IMR-90 (cell line): Measurements from ENCODE around the gene LARP7. TPM values are rescaled to one million over a fixed set of nuclear protein-coding genes. Genes with fewer than 3 reads are reported as not detected.

Source experiments
- ATAC-seq: fragments of 200-7000 bp; cut with Tn5 transposase; 2 replicates; pipeline ENCODE4 v1.9.1; 2020; ENCODE audit warnings: low read depth, mild to moderate bottlenecking, moderate library complexity
- BruUV-seq: library from RNA; stranded (reverse); fragments of 400-500 nt; replicated peaks from 2 replicates; lab custom pipeline; 2021; lab: Mats Ljungman, UMichigan
- CTCF ChIA-PET: fragments of 300-600 bp; formaldehyde crosslinking; extraction: SDS; loops from one replicate; lab custom pipeline; 2021; ENCODE audit warnings: antibody characterized with exemption; lab: Yijun Ruan, JAX
- POLR2A ChIA-PET: fragments of 300-600 bp; sonication (Branson Sonifier 250); formaldehyde crosslinking; loops from one replicate; lab custom pipeline; 2022; ENCODE audit warnings: antibody characterized with exemption; ENCODE audit not compliant: unreplicated experiment; lab: Charles Lee
- DNase-seq: peaks from one replicate; pipeline ENCODE4 v3.0.0; 2013
- H2AFZ ChIP-seq: replicated peaks from 2 replicates; pipeline ENCODE3; 2013; ENCODE audit warnings: low read length, mild to moderate bottlenecking; ENCODE audit not compliant: poor library complexity
- H2AK5ac ChIP-seq: 2 replicates; pipeline ENCODE4 v1.6.1; 2013; ENCODE audit warnings: low read depth, low read length, inconsistent platforms
- H2AK9ac ChIP-seq: replicated peaks from 2 replicates; pipeline ENCODE3; 2013; ENCODE audit warnings: mild to moderate bottlenecking, low read depth, low read length, moderate library complexity; ENCODE audit not compliant: poor library complexity
- H2BK120ac ChIP-seq: 2 replicates; pipeline ENCODE4 v1.6.1; 2013; ENCODE audit warnings: low read depth, low read length, inconsistent platforms
- H2BK15ac ChIP-seq: 3 replicates; pipeline ENCODE4 v1.6.1; 2013; ENCODE audit warnings: low read depth, low read length, inconsistent platforms
- H2BK20ac ChIP-seq: 2 replicates; pipeline ENCODE4 v1.6.1; 2013; ENCODE audit warnings: low read depth, mild to moderate bottlenecking, inconsistent platforms, low read length, moderate library complexity
- H2BK5ac ChIP-seq: 2 replicates; pipeline ENCODE4 v1.6.1; 2013; ENCODE audit warnings: mild to moderate bottlenecking, low read depth, low read length, inconsistent platforms; ENCODE audit not compliant: poor library complexity, severe bottlenecking
- H3K14ac ChIP-seq: replicated peaks from 2 replicates; pipeline ENCODE4 v1.6.1; 2013; ENCODE audit warnings: low read depth, low read length, inconsistent platforms
- H3K18ac ChIP-seq: 2 replicates; pipeline ENCODE4 v1.6.1; 2013; ENCODE audit warnings: low read depth, low read length, control low read depth
- H3K23ac ChIP-seq: 2 replicates; pipeline ENCODE4 v1.6.1; 2013; ENCODE audit warnings: low read depth, low read length, inconsistent platforms
- H3K27ac ChIP-seq: 2 replicates; pipeline ENCODE4 v1.5.1; 2013; ENCODE audit warnings: mild to moderate bottlenecking, control low read depth, low read length; ENCODE audit not compliant: insufficient read depth
- H3K27me3 ChIP-seq: 2 replicates; pipeline ENCODE4 v1.6.1; 2013; ENCODE audit warnings: low read length; ENCODE audit not compliant: control insufficient read depth, insufficient read depth
- H3K36me3 ChIP-seq: 2 replicates; pipeline ENCODE4 v1.6.1; 2013; ENCODE audit warnings: low read length, mixed read lengths; ENCODE audit not compliant: control insufficient read depth, insufficient read depth
- H3K4ac ChIP-seq: 2 replicates; pipeline ENCODE4 v1.6.1; 2013; ENCODE audit warnings: low read depth, low read length, inconsistent platforms
- H3K4me1 ChIP-seq: 2 replicates; pipeline ENCODE4 v1.6.1; 2013; ENCODE audit warnings: low read length, mixed read lengths; ENCODE audit not compliant: control insufficient read depth, insufficient read depth
- H3K4me2 ChIP-seq: 2 replicates; pipeline ENCODE4 v1.6.1; 2013; ENCODE audit warnings: low read depth, mild to moderate bottlenecking, control low read depth, low read length, moderate library complexity
- H3K4me3 ChIP-seq: 2 replicates; pipeline ENCODE4 v1.5.1; 2013; ENCODE audit warnings: low read depth, mild to moderate bottlenecking, control low read depth, low read length, moderate library complexity; ENCODE audit not compliant: insufficient read depth
- H3K56ac ChIP-seq: 2 replicates; pipeline ENCODE4 v1.6.1; 2013; ENCODE audit warnings: low read length, inconsistent platforms; ENCODE audit not compliant: insufficient read depth; ENCODE audit errors: extremely low read depth
- H3K79me1 ChIP-seq, 2 experiments: 2 replicates each; pipeline ENCODE4 v1.6.1; 2013; ENCODE audit warnings: low read length in 2 of 2, inconsistent platforms in 1 of 2, low read depth in 1 of 2
- H3K9ac ChIP-seq: 2 replicates; pipeline ENCODE4 v1.6.1; 2013; ENCODE audit warnings: low read depth, low read length, control low read depth
- H3K9me1 ChIP-seq: 2 replicates; pipeline ENCODE4 v1.6.1; 2013; ENCODE audit warnings: low read length, inconsistent platforms; ENCODE audit not compliant: insufficient read depth
- H3K9me3 ChIP-seq: 2 replicates; pipeline ENCODE4 v1.6.1; 2013; ENCODE audit warnings: low read length; ENCODE audit not compliant: control insufficient read depth, insufficient read depth
- H4K20me1 ChIP-seq: 2 replicates; pipeline ENCODE4 v1.6.1; 2013; ENCODE audit warnings: low read length, inconsistent platforms; ENCODE audit not compliant: insufficient read depth
- H4K5ac ChIP-seq: 2 replicates; pipeline ENCODE4 v1.6.1; 2013; ENCODE audit warnings: mild to moderate bottlenecking, low read depth, low read length, control low read depth
- H4K8ac ChIP-seq, 2 experiments: 2 replicates each; pipeline ENCODE4 v1.6.1; 2013; ENCODE audit warnings: low read depth in 2 of 2, low read length in 2 of 2, control low read depth in 1 of 2, inconsistent platforms in 1 of 2
- H4K91ac ChIP-seq: 2 replicates; pipeline ENCODE4 v1.6.1; 2013; ENCODE audit warnings: low read depth, low read length, inconsistent platforms; ENCODE audit not compliant: insufficient read depth
- MAZ ChIP-seq: IDR thresholded peaks from 2 replicates; pipeline ENCODE4 v1.6.1; 2012; ENCODE audit warnings: low read depth, mild to moderate bottlenecking, low read length, improper control_type of control experiment, moderate library complexity, borderline replicate concordance
- MXI1 ChIP-seq: IDR thresholded peaks from 2 replicates; pipeline ENCODE4 v1.6.1; 2012; ENCODE audit warnings: low read depth, mild to moderate bottlenecking, low read length, moderate library complexity, borderline replicate concordance
- POLR2A ChIP-seq: IDR thresholded peaks from 2 replicates; pipeline ENCODE4 v1.6.1; 2012; ENCODE audit warnings: mild to moderate bottlenecking, low read depth, low read length
- RAD21 ChIP-seq: IDR thresholded peaks from 2 replicates; pipeline ENCODE4 v1.6.1; 2012; ENCODE audit warnings: low read length, improper control_type of control experiment
- RFX5 ChIP-seq: IDR thresholded peaks from 2 replicates; pipeline ENCODE4 v1.8.0; 2012; ENCODE audit warnings: low read depth, mild to moderate bottlenecking, low read length, moderate library complexity
- WGBS, 2 experiments: methylation state at CpG; one replicate each; pipeline versions ENCODE4 v1.1.5 to v1.1.7; 2013; ENCODE audit warnings: missing lambda C conversion rate in 2 of 2; ENCODE audit not compliant: insufficient read length in 1 of 2; ENCODE audit errors: extremely low coverage in 2 of 2; 5-methylcytosine and 5-hydroxymethylcytosine counted together
- dilution Hi-C: fragments of 300-500 bp; cut with HindIII; formaldehyde crosslinking; loops from one replicate; pipeline ENCODE4 v1.14.3; 2018; ENCODE audit warnings: low sequenced_read_pairs; ENCODE audit not compliant: unreplicated experiment
- in situ Hi-C: fragments of 300-500 bp; cut with MboI; formaldehyde crosslinking; loops from 3 replicates; pipeline ENCODE4 v1.14.3; 2019; ENCODE audit warnings: low sequenced_read_pairs, inconsistent platforms, mixed read lengths
- intact Hi-C: fragments of 100-400 bp; cut with micrococcal nuclease; formaldehyde crosslinking; loops from 2 replicates; pipeline ENCODE4 v1.10.0; 2022
- polyA plus RNA-seq, 3 experiments: library from polyadenylated mRNA; depleted of rRNA; stranded (reverse); fragments of >200 nt; gene quantifications; 2 replicates each; pipeline ENCODE4 v1.2.3, GENCODE V29; 2012; ENCODE audit warnings: low replicate concordance in 1 of 3
- total RNA-seq: library from RNA; depleted of rRNA; stranded (reverse); fragments of >200 nt; gene quantifications from 2 replicates; pipeline ENCODE4 v1.2.3, GENCODE V29; 2012

LARP7 gene
- total and polyA plus RNA-seq, 2 of the 4 experiments (the other 2 are of a cell fraction): 5.9 to 15.3 TPM

DNA sequence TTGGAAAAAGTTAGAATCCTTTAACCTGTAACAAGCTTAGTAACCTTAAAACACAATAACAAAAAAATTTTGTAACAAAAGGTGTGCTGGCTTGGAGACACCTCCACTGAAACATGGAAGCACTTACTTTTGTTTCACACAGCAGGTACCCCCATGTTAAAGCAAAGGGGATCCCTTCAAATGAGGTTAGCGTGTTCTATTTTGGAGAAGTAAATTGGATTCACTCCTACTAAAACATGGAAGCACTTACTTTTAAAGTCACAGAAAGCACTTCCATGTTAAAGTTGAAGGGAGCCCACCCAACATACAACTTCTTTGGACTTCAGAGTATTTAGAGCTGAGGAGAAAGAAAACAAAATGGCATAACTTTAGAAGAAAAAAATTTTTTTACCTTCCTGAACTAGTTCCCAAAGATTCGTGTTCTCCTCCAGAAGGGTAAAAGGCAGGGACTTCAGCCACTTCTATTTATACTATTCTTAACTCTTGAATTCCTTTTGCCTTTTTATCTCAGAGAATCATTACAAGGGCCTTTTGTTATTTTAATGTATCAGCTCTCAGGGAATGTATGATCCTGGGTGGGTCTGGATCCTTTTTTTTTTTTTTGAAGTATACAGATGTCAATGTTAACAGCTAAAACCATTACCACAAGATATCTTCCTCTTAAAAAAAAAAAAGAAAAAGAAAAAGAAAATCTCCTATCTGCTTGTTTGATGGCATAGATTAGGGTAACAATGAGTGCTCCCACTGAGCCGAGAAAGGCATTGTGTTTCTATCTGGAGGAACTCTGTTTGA, 11.5 kb downstream of the LARP7 start:
- DNase-seq (peak; percentile 33), ATAC-seq (no peak)
- in situ Hi-C loops (loop anchor here (25.0 kb wide), 1 partner anchor 289 kb away; no protein-coding TSS in a partner anchor), intact Hi-C loops (no loop called here), dilution Hi-C loops (no loop called here)
- Histone ChIP-seq H4K91ac (no peak overlapping the region), H4K8ac (no peak overlapping the region), H2BK5ac (no peak overlapping the region), H2AK9ac (no peak overlapping the region), H2BK20ac (no peak overlapping the region), H3K23ac (no peak overlapping the region), H3K14ac (no peak overlapping the region), H4K20me1 (no peaks in the 10 kb centered on the region), H3K4me1 (no peaks in the 10 kb centered on the region), H4K5ac (no peak overlapping the region), H3K4me3 (no peak overlapping the region), H3K4ac (no peak overlapping the region), H3K36me3 (peaks cover 20% of the 10 kb centered on the region), H3K79me1 (no peaks in the 10 kb centered on the region), H2BK15ac (no peak overlapping the region), H3K27me3 (no peaks in the 10 kb centered on the region), H3K9me3 (no peaks in the 10 kb centered on the region), H2AFZ (no peak overlapping the region), H3K27ac (no peak overlapping the region), H3K9ac (no peak overlapping the region), H2BK120ac (no peak overlapping the region), H3K4me2 (no peak overlapping the region), H2AK5ac (no peak overlapping the region), H3K9me1 (no peaks in the 10 kb centered on the region), H3K56ac (no peak overlapping the region), H3K18ac (no peak overlapping the region)
- no CpG with 5 or more reads among the region's 3 CpGs for WGBS, 2 experiments
- POLR2A ChIA-PET: no interaction called here
- TF ChIP-seq MXI1 (no peak), MAZ (no peak), RFX5 (no peak), POLR2A (no peak), RAD21 (no peak)
- BruUV-seq: no TSS peak
- CTCF ChIA-PET: interaction anchor here (0.6 kb wide), 1 partner anchor 300 kb away, joined by 3 read pairs; no protein-coding TSS in a partner anchor
